GM08714 (cell line): ENCODE data around the gene RIMBP2.

Experiments used
- H3K4me3 ChIP-seq: fragments of 200-500 bp; sonication (Bioruptor generic); 2 replicates; pipeline ENCODE4 v1.5.1; 2014; ENCODE audit warnings: mild to moderate bottlenecking, low read length, inconsistent platforms
- ZNF274 ChIP-seq: IDR thresholded peaks from 2 replicates; pipeline ENCODE4 v1.6.1; 2012; ENCODE audit warnings: mild to moderate bottlenecking, low read depth, low read length

Gene RIMBP2

DNA sequence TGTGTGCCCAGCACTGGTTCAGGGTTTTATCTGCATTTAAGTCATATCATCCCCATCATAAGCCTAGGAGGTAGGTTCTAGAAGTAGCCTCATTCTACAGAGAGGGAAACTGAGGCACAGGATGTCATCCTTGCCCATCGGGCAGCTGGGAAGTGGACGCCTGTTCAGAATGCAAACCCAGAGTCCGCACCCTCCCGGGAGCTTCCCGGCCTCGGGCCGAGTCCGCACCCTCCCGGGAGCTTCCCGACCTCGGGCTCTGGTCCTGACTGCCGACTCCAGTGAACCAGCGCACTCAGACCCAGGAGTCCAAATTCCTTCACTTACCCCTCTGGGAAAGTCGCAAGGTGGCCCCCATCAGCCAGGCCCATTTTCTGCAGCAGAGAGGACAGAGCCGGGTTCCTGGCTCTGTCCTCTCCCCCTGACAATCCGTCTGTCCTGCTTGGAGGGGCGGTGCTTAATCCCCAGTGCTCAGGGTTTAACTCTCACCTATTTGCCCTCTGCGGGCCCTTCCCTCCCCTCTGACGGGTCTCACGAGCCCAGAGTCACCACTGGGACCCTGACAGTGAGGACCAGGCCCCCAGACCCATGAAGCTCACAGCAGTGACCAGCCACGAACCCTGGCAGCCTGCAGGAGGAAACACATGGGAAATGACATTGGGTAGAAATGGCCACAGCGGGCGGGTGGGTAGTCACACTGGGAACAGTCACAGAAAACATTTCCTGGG is 236.5 kb downstream of the RIMBP2 start:
- no peak for TF ChIP-seq ZNF274
- no peak overlapping the region for H3K4me3 ChIP-seq

DNA sequence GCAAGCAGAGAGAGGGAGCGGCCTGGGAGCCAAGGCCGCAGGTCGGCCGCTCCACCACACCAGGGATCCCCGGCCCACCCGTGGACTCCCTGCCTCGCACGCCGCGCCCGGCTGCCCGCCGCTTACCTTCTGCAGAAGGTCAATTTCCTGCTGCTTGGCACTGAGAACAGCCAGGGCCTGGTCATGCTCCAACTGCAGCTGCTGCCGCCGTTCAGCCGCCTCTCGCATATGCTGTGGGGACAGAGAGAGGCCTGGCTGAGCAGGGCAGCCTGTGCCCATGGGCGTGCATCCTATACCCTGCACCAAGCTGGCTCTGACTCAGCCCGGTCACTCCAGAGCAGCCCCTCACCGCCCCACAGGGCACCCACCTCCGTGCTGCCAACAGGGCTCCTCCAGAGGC is 237.3 kb downstream of the RIMBP2 start:
- H3K4me3 ChIP-seq = no peak overlapping the region

DNA sequence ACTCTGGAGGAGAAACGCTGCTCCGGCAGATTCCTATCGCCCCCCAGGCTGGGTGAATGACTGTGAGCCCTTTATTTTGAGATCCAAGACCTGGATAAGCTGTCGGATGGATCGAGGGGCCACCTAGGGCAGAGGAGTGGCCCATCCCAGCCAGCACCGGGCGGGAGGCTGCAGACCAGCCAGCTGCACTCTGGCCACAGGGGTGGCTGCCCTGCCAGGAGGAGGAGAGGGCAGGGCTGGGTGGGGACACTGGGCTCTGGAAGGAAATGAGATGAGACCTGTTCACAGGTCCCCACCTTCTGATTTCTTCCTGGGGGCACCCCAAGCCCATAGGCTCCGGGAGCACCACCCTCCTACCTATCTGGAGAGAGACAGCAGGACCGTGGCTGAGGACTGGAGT is 238.4 kb downstream of the RIMBP2 start:
- H3K4me3 ChIP-seq = no peak overlapping the region
- TF ChIP-seq ZNF274 = no peak

More for the DNA sequence above, 237.3 kb downstream of the RIMBP2 start:
- TF ChIP-seq ZNF274 = no peak

DNA sequence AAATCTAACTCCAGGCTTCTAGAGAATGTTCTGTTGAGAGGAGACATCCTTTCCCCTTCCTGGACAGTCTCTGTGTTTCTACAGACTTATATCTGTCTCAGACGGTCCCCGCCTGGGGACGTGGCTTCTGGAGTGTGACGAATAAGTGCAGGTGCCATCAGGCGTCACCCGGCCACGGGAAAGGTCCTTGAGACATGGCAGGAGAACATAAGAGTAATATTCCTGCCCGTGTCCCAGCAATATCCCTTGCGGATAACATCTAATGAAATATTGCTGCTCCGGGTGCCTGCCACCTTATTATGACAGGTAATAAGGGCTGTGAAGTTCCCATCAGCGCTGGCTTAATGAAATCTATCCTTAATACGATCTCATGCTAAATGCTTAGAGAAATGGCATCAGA is 238.8 kb downstream of the RIMBP2 start:
- no peak for TF ChIP-seq ZNF274
- no peak overlapping the region for H3K4me3 ChIP-seq

DNA sequence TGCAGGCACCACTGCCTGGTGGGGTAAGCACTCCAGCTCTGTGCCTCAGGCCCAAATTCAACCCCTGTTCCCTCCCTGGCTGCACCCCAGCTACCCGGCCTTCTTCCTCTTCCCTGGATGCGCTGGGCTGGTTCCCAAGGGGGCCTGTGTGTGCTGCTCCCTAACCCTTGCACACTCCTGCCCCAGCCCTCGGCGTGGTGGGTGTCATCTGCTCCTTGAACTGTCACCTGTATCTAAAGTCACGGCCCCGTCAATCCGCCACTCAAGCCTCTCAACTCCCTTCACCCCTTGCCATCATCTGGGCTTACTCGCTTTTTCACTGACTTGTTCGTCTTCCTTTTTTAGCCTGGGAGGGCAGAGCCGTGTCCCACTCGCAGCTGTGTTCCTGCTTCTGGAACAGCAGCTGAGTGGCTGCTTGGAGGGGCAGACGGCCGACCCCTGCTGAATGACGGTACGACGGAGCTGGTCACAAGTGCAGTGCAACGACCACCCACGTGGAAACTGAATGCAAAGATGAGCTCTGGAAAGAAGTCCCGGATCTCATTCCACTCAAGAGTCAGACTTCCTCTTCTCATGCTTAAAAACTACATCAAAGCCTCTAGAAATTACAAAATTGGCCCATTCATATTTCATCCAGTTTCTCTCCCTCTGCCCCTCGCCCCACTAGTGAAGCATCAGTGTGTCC is 239.5 kb downstream of the RIMBP2 start:
- no peak overlapping the region for H3K4me3 ChIP-seq
- TF ChIP-seq ZNF274 = no peak

DNA sequence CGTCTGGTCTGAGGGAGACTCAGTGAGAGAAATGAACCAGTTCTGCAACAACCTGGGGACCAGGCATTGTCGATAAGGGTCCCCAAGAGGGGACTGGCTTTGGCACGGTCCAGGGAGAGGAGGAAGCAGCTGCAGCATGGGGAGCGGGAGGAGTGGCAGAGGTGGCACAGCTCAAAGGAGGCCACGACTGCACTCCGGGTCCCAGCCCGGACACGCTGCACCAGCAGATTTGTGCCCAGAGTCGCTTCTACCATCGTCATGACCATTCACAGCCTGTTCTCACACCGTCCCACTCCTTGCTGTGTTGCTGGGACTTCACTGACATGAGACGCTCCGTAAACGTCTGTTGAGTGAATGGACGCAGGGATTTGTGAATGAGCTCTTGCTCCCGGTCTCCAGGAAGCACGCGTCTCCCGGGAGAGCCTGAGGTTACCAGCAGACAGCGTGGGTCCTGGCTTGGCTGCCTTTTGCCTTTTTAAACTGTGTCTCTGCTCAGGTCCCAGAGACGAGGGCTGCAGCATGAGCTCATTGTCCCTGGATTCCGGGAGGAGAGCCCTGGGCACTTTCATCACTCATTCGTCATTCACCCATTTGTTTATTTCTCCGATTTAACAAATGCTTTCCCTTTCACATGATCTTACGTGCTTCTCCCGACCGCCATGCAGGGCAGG is 241.4 kb downstream of the RIMBP2 start:
- no peak overlapping the region for H3K4me3 ChIP-seq
- no peak for TF ChIP-seq ZNF274

DNA sequence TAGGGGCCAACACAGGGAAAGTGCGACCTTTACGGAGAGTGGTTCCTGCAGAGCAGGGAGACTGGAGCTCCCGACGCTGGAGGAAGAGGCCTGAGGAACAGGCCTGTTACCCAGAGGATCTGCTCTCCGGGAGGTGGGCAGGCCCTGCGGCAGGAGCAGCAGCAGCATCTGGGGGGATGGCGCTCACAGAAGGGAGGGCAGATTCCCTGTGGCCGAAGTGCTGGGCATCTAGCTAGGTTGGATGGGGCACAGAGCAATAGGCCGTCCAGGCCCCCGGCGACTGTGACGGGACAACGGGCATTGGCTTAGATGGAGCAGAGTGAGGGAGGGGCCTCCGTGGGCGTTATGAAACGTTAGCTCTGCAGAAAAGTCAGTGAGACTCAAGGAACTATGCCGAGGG is 242.8 kb downstream of the RIMBP2 start:
- no peak overlapping the region for H3K4me3 ChIP-seq
- TF ChIP-seq ZNF274 = no peak

DNA sequence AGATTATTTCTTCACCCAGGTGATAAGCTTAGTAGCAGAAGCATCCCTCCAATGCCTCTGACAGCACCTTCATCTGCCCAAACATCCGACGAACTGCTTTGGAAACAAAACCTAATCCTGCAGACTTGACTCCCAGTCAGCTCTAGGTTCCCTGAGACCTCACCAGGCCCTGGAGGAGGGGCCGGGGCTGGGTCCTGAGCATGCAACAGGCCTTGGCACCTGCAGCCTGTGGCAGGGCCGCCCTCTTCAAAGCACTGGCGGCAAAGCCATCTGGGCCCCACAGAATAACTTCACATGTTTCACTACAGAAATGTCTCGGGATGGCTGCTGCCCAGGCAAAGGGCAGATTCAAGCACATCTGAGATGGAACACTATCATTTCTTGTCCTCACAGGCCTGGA is 245.1 kb downstream of the RIMBP2 start:
- TF ChIP-seq ZNF274 = no peak
- no peak overlapping the region for H3K4me3 ChIP-seq

DNA sequence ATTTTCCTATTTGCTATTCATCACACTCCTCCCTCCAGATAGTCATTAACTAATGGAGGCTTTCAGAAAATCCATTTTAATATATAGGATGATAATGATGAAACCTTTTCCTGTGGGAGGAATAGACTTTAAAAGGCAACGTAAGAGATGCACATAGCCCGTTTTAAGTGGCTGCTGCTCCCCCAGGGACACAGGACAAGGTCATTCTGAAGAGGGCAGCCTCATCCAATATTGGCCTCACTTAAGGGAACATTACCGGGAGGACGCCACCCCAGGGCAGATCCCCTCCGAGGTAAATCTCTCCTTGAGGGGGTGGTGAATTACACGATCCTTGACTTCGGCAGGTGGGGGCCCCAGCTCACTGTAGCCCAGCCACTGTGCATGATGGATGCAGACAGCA is 246.5 kb downstream of the RIMBP2 start:
- no peak for TF ChIP-seq ZNF274
- H3K4me3 ChIP-seq = no peak overlapping the region

DNA sequence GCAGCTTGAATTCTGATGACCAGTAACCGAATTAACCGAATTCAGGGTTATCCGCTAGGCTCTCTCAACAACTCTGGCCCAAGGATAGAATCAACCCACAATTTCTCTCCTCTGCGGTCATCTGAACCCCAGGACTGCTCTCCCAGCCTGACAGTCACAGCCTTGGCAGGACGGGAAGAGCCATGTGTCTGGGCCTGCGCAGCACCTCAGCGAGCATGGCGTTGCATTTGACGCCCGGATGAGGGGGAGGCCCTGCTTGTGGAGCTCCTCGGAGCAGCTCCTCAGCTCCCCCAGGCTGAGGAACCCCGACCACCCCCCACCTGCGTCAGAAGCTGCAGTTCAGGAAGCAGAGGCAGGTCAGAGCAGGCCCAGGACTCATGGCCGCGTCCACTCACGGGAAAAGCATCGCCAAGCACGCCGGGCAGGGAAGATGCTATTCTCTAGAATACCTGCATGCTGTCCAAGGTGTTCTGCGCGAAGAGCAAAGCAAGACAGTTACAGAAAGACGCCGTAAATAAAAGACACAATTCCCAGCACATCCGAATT is 247.3 kb downstream of the RIMBP2 start:
- TF ChIP-seq ZNF274 = no peak

DNA sequence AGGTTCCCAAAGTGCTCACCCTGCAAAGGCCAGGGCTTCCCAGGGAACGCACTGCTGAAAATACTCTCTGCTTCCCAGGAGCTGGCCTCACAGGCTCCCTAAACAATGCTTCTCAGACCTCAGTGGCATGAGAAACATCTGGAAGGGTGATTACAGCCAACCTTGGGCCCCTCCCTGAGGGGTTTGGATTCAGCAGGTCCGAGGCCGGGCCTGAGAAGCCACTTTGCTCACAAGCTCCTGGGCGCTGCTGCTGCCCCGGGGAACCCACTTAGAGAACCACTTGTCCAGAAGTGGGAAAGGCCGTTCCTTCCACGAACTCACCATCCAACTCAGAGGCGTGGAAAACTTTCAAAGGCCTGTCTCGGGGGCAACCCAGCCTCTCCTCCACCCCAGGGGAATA is 247.9 kb downstream of the RIMBP2 start:
- no peak overlapping the region for H3K4me3 ChIP-seq
- no peak for TF ChIP-seq ZNF274

More for the DNA sequence above, 247.3 kb downstream of the RIMBP2 start:
- H3K4me3 ChIP-seq = no peak overlapping the region

DNA sequence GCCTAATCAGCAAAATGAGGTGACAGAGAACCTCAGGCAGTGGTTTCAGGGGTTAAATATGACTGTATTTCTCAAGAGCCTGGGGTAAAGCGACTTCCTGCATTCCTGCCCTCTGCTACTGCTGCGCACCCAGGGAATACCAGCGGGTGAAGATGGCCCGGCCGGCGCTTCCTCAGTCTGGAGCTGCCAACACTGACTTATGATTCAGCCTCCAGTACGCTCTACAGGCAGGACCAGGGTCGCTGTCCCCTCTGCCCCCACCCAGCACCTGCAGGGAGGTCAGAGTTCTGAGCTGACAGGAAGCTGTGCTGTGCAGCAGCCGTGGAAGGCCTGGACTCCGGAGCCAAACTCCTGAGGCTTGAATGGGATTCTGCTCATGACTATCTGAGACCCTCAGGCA is 250.5 kb downstream of the RIMBP2 start:
- H3K4me3 ChIP-seq = no peak overlapping the region
- TF ChIP-seq ZNF274 = no peak

DNA sequence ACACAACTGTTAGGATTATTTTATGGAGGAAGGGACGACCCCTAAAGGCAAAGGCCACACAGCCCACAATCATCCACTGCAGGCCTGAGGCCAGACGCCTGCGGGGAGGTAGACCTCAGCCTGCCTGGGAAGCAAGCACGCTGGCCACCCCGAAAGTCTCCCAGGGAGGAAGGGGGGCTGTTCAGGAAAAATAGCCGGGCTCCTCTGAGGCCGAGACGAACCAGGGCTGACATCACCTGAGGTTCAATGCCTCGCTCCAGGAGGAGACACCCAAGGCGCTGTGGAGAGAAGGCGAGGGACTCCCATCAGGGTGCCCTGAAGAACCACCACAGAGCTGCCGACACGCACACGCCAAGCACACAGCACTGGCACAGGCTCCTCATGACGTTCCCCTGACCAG is 251.1 kb downstream of the RIMBP2 start:
- no peak overlapping the region for H3K4me3 ChIP-seq
- TF ChIP-seq ZNF274 = no peak

DNA sequence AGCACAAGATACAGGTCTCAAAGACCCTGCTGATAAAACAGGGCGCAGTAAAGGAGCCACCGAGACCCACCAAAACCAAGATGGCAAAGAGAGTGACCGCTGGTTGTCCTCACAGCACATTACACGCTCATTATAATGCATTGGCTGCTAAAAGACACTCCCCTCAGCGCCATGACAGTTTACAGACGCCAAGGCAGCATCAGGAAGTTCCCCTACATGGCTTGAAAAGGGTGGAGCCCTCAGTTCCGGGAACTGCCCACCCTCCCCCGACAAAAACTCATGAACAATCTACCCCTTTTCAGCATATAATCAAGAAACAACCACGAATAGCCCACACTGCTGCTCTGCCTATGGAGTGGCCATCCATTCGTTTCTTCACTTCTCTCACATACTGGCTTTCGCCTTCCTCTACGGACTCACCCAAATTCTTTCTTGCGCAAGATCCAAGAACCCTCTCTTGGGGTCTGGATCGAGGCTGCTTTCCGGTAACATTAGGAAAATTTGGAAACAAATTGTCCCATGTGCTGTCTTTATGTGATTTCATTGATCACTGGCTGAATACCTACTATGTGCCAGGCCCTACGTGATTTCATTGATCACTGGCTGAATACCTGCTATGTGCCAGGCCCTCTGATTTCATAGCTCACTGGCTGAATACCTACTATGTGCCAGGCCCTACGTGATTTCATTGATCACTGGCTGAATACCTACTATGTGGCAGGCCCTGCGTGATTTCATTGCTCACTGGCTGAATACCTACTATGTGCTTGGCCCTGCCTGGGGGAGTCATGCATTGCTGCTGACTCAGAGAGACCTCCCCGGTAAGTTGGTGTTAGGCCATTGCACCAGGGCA is 252.1 kb downstream of the RIMBP2 start:
- H3K4me3 ChIP-seq = no peak overlapping the region
- TF ChIP-seq ZNF274 = no peak
